ENCODE data around the gene C20orf204. TPM values are rescaled to one million over a fixed set of nuclear protein-coding genes. Genes with fewer than 3 reads are reported as not detected.

Gene C20orf204
- total RNA-seq, 3 donors from 2014 or later = 1.0 to 1.8 (median 1.7) TPM

- Histone ChIP-seq H3K4me1 (ENCODE audit: low read depth) (no peaks in the 10 kb centered on the region), H3K4me3 (no peak overlapping the region), H3K36me3 (ENCODE audit: low read depth) (no peaks in the 10 kb centered on the region), H3K9me3 (no peaks in the 10 kb centered on the region)
- intact Hi-C loops (cut with DNase I, micrococcal nuclease) = no loop called here
- no peak for ATAC-seq
- DNase-seq = no peak
- TF ChIP-seq CTCF (IDR thresholded peaks at IDR 0.05) = no peak
These were observed 33.2 kb downstream of the C20orf204 start for GRCh38 chr20:64069209-64069613.

GRCh38 chr20:64069614-64070243 lies 33.7 kb downstream of the C20orf204 start:
- intact Hi-C loops (cut with DNase I, micrococcal nuclease) = no loop called here
- Histone ChIP-seq H3K36me3 (ENCODE audit: low read depth) (no peaks in the 10 kb centered on the region), H3K9me3 (no peaks in the 10 kb centered on the region), H3K4me3 (no peak overlapping the region), H3K4me1 (ENCODE audit: low read depth) (no peaks in the 10 kb centered on the region)
- DNase-seq (no peak), ATAC-seq (no peak)
- peak; percentile 49 for TF ChIP-seq CTCF (IDR thresholded peaks at IDR 0.05)

- Histone ChIP-seq H3K4me3 (no peak overlapping the region), H3K4me1 (ENCODE audit: low read depth) (no peaks in the 10 kb centered on the region), H3K9me3 (no peaks in the 10 kb centered on the region), H3K36me3 (ENCODE audit: low read depth) (no peaks in the 10 kb centered on the region)
- intact Hi-C loops (cut with DNase I, micrococcal nuclease) = no loop called here
- TF ChIP-seq CTCF (IDR thresholded peaks at IDR 0.05) = no peak
- no peak for ATAC-seq
- no peak for DNase-seq
These were observed 34.4 kb downstream of the C20orf204 start for GRCh38 chr20:64070244-64070993.

- H3K4me1 ChIP-seq (ENCODE audit: low read depth) = no peaks in the 10 kb centered on the region
- DNase-seq = no peak
- intact Hi-C loops (cut with DNase I, micrococcal nuclease) = no loop called here
- no peaks in the 10 kb centered on the region for H3K36me3 ChIP-seq (ENCODE audit: low read depth)
- no peaks in the 10 kb centered on the region for H3K9me3 ChIP-seq
- ATAC-seq = no peak
- TF ChIP-seq CTCF (IDR thresholded peaks at IDR 0.05) = no peak
- H3K4me3 ChIP-seq = no peak overlapping the region
These were observed 35.7 kb downstream of the C20orf204 start for GRCh38 chr20:64071341-64072332.

DNA sequence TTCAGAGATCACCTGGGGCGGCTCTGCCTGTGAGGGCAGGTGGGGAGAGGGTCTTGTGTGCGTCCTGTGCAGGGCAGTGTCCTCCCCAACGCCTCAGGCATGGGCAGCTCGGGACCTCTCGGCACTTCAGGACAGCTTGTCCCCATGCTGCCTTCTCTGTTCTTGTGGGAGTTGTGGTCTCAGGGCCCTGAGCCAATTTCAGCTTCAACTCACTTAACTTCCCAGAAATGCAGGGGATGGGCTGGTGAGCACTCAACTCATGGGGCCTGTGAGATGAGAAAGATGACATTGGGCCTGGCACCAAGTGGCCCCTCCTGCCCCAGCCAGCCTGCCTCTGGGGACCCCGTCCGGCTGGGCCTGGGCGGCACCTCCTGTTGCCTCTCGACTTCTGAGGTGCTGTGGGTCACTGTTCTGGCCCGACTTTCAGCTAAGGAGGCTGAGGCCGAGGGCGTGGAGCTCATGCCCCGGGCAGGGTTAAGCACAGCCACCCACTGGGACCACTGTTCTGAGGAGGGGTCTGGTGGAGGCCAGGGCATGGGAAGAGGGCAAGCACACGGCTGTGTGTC lies 36.6 kb downstream of the C20orf204 start:
- DNase-seq (no peak), ATAC-seq (no peak)
- TF ChIP-seq CTCF (IDR thresholded peaks at IDR 0.05) = no peak
- no peak overlapping the region for H3K4me3 ChIP-seq
- intact Hi-C loops (cut with DNase I, micrococcal nuclease) = no loop called here
- H3K9me3 ChIP-seq = no peaks in the 10 kb centered on the region
- no peaks in the 10 kb centered on the region for H3K4me1 ChIP-seq (ENCODE audit: low read depth)
- H3K36me3 ChIP-seq (ENCODE audit: low read depth) = no peaks in the 10 kb centered on the region

All from mucosa of descending colon (tissue), 3 donors.